A673 (cell line): ENCODE measurements around the gene CDX1.

Experiments used
- CTCF ChIP-seq: fragments of 300-800, 200-600 bp; sonication (generic); conservative IDR thresholded peaks from 2 replicates; pipeline ENCODE4 v1.5.1; 2017; ENCODE audit warnings: low read depth, mild to moderate bottlenecking, antibody characterized with exemption, low read length, moderate library complexity, mixed read lengths
- EZH2 ChIP-seq: fragments of 200-600 bp; sonication (generic); IDR thresholded peaks from 2 replicates; pipeline ENCODE4 v1.6.1; 2017; ENCODE audit warnings: borderline replicate concordance, low read depth, mild to moderate bottlenecking, mixed read lengths, antibody characterized with exemption, low read length; ENCODE audit not compliant: poor library complexity, severe bottlenecking

GRCh38 chr5:150134198-150134588 is 32.4 kb upstream of the CDX1 start:
- TF ChIP-seq CTCF (no peak), EZH2 (no peak)
